GM12878 (cell line): ENCODE data around the gene ITGA7. TPM values are rescaled to one million over a fixed set of nuclear protein-coding genes. Genes with fewer than 3 reads are reported as not detected.

Experiments used
- ATAC-seq: fragments of 200-7000 bp; cut with Tn5 transposase; 3 replicates; pipeline ENCODE4 v1.9.1; 2020; ENCODE audit warnings: mild to moderate bottlenecking, moderate library complexity
- BruUV-seq: library from RNA; stranded (reverse); fragments of 400-500 nt; replicated peaks from 2 replicates; lab custom pipeline; 2021; lab: Mats Ljungman, UMichigan
- CTCF ChIA-PET: fragments of 300-600 bp; sonication (Branson Sonifier 250); formaldehyde crosslinking; extraction: SDS; loops from one replicate; lab custom pipeline; 2021; ENCODE audit warnings: inconsistent platforms; lab: Yijun Ruan, JAX
- POLR2A ChIA-PET: fragments of 350-600 bp; formaldehyde crosslinking; extraction: SDS; loops from one replicate; lab custom pipeline; 2021; ENCODE audit warnings: inconsistent platforms; lab: Charles Lee
- RAD21 ChIA-PET: fragments of 300-600 bp; sonication (Branson Sonifier 250); formaldehyde crosslinking; loops from one replicate; lab custom pipeline; 2023; ENCODE audit warnings: antibody characterized with exemption; ENCODE audit not compliant: unreplicated experiment; lab: Charles Lee
- SMC1A ChIA-PET: fragments of 300-600 bp; sonication (Branson Sonifier 250); formaldehyde crosslinking; loops from one replicate; lab custom pipeline; 2023; ENCODE audit not compliant: unreplicated experiment, uncharacterized antibody; lab: Charles Lee
- DNase-seq: peaks from one replicate; pipeline ENCODE4 v3.0.0-alpha.2; 2011; ENCODE audit warnings: low read depth, low spot score
- FAIRE-seq: peaks from 3 replicates; lab custom pipeline; 2011; peaks lifted over from hg19 to GRCh38; lab: Jason Lieb, UNC
- H2AFZ ChIP-seq: 2 replicates; pipeline ENCODE4 v1.6.0; 2011; ENCODE audit warnings: low read depth, low read length, control low read depth; ENCODE audit not compliant: control insufficient read depth
- H3K27ac ChIP-seq: 2 replicates; pipeline ENCODE4 v1.5.1; 2011; ENCODE audit warnings: control low read depth; ENCODE audit not compliant: control insufficient read depth, insufficient read depth
- H3K27me3 ChIP-seq, 2 experiments: replicated peaks in 1 of 2; 2 replicates each; pipeline versions ENCODE4 v1.6.0 to v1.6.1; 2011; ENCODE audit warnings: low read length in 1 of 2; ENCODE audit not compliant: control insufficient read depth in 2 of 2, insufficient read depth in 2 of 2
- H3K36me3 ChIP-seq, 2 experiments: 2 replicates each; pipeline ENCODE4 v1.5.1; 2011; ENCODE audit warnings: low read length in 1 of 2; ENCODE audit not compliant: control insufficient read depth in 2 of 2, insufficient read depth in 2 of 2
- H3K4me1 ChIP-seq: 2 replicates; pipeline ENCODE4 v1.6.1; 2011; ENCODE audit warnings: mild to moderate bottlenecking, low read length, moderate library complexity, mixed read lengths; ENCODE audit not compliant: control insufficient read depth, insufficient read depth
- H3K4me2 ChIP-seq: 2 replicates; pipeline ENCODE4 v1.6.0; 2011; ENCODE audit warnings: control low read depth; ENCODE audit not compliant: control insufficient read depth, insufficient read depth
- H3K4me3 ChIP-seq: fragments of 200-600 bp; sonication (generic); 2 replicates; pipeline ENCODE4 v1.5.1; 2016
- H3K79me2 ChIP-seq: 2 replicates; pipeline ENCODE4 v1.6.0; 2011; ENCODE audit warnings: low read length; ENCODE audit not compliant: control insufficient read depth, insufficient read depth
- H3K9ac ChIP-seq: 2 replicates; pipeline ENCODE4 v1.8.0; 2011; ENCODE audit warnings: low read length, control low read depth, mixed read lengths; ENCODE audit not compliant: control insufficient read depth, insufficient read depth
- H3K9me3 ChIP-seq: replicated peaks from 3 replicates; pipeline ENCODE4 v1.5.1; 2011; ENCODE audit warnings: mild to moderate bottlenecking, low read length; ENCODE audit not compliant: control insufficient read depth, insufficient read depth
- H4K20me1 ChIP-seq: 2 replicates; pipeline ENCODE4 v1.6.0; 2011; ENCODE audit not compliant: control insufficient read depth, insufficient read depth
- BCLAF1 ChIP-seq: fragments of 450-650 bp; IDR thresholded peaks from 2 replicates; pipeline ENCODE4 v1.6.1; 2017; ENCODE audit warnings: antibody characterized with exemption, mild to moderate bottlenecking, moderate library complexity
- CEBPZ ChIP-seq: fragments of 150-350 bp; IDR thresholded peaks from 2 replicates; pipeline ENCODE4 v1.6.1; 2016; ENCODE audit warnings: low read depth, low read length
- EZH2 ChIP-seq: IDR thresholded peaks from 2 replicates; pipeline ENCODE4 v1.6.1; 2012; ENCODE audit warnings: low read depth, mild to moderate bottlenecking, control low read depth, inconsistent platforms, low read length, borderline replicate concordance; ENCODE audit not compliant: control insufficient read depth
- GABPA ChIP-seq: IDR thresholded peaks from 2 replicates; pipeline ENCODE4 v1.6.1; 2014; ENCODE audit warnings: antibody characterized with exemption, low read depth, mild to moderate bottlenecking, inconsistent platforms
- MLLT1 ChIP-seq: fragments of 450-650 bp; IDR thresholded peaks from 2 replicates; pipeline ENCODE4 v1.6.1; 2016; ENCODE audit warnings: mild to moderate bottlenecking
- POLR2AphosphoS5 ChIP-seq: IDR thresholded peaks from 2 replicates; pipeline ENCODE4 v1.6.1; 2011; ENCODE audit warnings: mild to moderate bottlenecking, low read length, inconsistent platforms
- RAD51 ChIP-seq: fragments of 450-650 bp; IDR thresholded peaks from 2 replicates; pipeline ENCODE4 v1.6.1; 2016; ENCODE audit warnings: moderate library complexity, mild to moderate bottlenecking, inconsistent platforms
- ZBTB33 ChIP-seq: fragments of 450-650 bp; IDR thresholded peaks from 2 replicates; pipeline ENCODE4 v1.6.1; 2017; ENCODE audit warnings: mild to moderate bottlenecking
- ZNF274 ChIP-seq: IDR thresholded peaks from one replicate; pipeline ENCODE4 v1.8.0; 2011; ENCODE audit not compliant: insufficient read length, insufficient read depth
- WGBS: methylation state at CpG from one replicate; pipeline ENCODE4 v1.1.6; 2016; ENCODE audit warnings: low lambda C conversion rate; ENCODE audit not compliant: insufficient replicate concordance, insufficient coverage; ENCODE audit errors: missing lambda C conversion rate; 5-methylcytosine and 5-hydroxymethylcytosine counted together
- in situ Hi-C: fragments of 300-500 bp; cut with MboI; formaldehyde crosslinking; loops from 9 replicates; pipeline ENCODE4 v1.14.3; 2018; ENCODE audit warnings: mixed read lengths
- intact Hi-C: fragments of 100-400 bp; cut with micrococcal nuclease; formaldehyde crosslinking; loops from one replicate; pipeline ENCODE4 v1.14.2; 2022; ENCODE audit not compliant: unreplicated experiment
- polyA plus RNA-seq, 11 experiments: library from polyadenylated mRNA; depleted of rRNA in 4 of 11; unstranded in 6 of 11; stranded (reverse) in 5 of 11; fragments of >200 nt; fragmentation: Nextera tagmentation in 4 of 11; fragmentation: Illumina TruSeq in 1 of 11; extraction: Ambion mirVana in 4 of 11; extraction: Trizol in 1 of 11; gene quantifications; 1 replicate in 1 of 11; 2 replicates in 10 of 11; pipeline versions ENCODE4 v1.2.1 to v1.2.3, GENCODE V29; 2011 to 2016; ENCODE audit warnings: inconsistent platforms in 2 of 11, missing spikeins in 2 of 11, low read depth in 1 of 11
- total RNA-seq, 4 experiments: library from RNA; depleted of rRNA in 3 of 4; stranded (reverse); fragments of >200 nt in 3 of 4; fragmentation: Illumina TruSeq in 1 of 4; extraction: Trizol in 1 of 4; gene quantifications; 2 replicates each; pipeline versions ENCODE4 v1.2.1 to v1.2.3, GENCODE V29; 2013 to 2021

ITGA7 gene
- total and polyA plus RNA-seq, 10 of the 15 experiments (the other 5 are each of a cell fraction or from before 2014, with no cell fraction given), result 0.18 to 5.1 (median 1.5) TPM

GRCh38 chr12:55725556-55725955, 17.9 kb upstream of the ITGA7 start:
- H3K27me3 ChIP-seq, result no peaks in the 10 kb centered on the region
- no peak overlapping the region for H2AFZ ChIP-seq
- H3K36me3 ChIP-seq, result peaks cover 5 to 7% of the 10 kb centered on the region in 2 experiments; a peak in 3 of 4 replicates
- ATAC-seq (no peak), DNase-seq (no peak), FAIRE-seq (no peak)
- H3K4me3 ChIP-seq, result no peak overlapping the region
- peaks cover 11% of the 10 kb centered on the region for H3K79me2 ChIP-seq
- ChIA-PET CTCF (interaction anchor here (0.9 to 11.4 kb wide), 9 partner anchors 9 to 270 kb away, joined by 3 to 205 read pairs (median 4); partner anchors contain the start of gene BLOC1S1), SMC1A (interaction anchor here (1.3 to 2.1 kb wide), 3 partner anchors 9 to 13 kb away, joined by 3 to 44 read pairs (median 6); partner anchors contain the start of gene BLOC1S1), POLR2A (interaction anchor here (0.6 to 2.3 kb wide), 2 partner anchors 13 to 104 kb away, joined by 5 to 9 read pairs; partner anchors contain the start of gene DNAJC14), RAD21 (interaction anchor here (0.9 to 11.0 kb wide), 6 partner anchors 10 to 104 kb away, joined by 3 to 113 read pairs (median 4); partner anchors contain the start of genes BLOC1S1 and DNAJC14)
- no peak overlapping the region for H3K27ac ChIP-seq
- no peak overlapping the region for H3K4me2 ChIP-seq
- 80% methylated on average over 3 of the region's 3 CpGs for WGBS
- TF ChIP-seq ZBTB33, result no peak
- no peak for TF ChIP-seq BCLAF1
- no peak for TF ChIP-seq POLR2AphosphoS5
- TF ChIP-seq EZH2, result no peak
- no peak for TF ChIP-seq MLLT1
- no peak for TF ChIP-seq RAD51
- no peak for TF ChIP-seq CEBPZ
- no peak for TF ChIP-seq ZNF274
- TF ChIP-seq GABPA, result no peak
- no peaks in the 10 kb centered on the region for H3K9me3 ChIP-seq
- in situ Hi-C loops (no loop called here), intact Hi-C loops (no loop called here)
- no peaks in the 10 kb centered on the region for H4K20me1 ChIP-seq
- no TSS peak for BruUV-seq
- no peak overlapping the region for H3K9ac ChIP-seq
- H3K4me1 ChIP-seq, result peaks cover 16% of the 10 kb centered on the region
